HFF-Myc (cell line): ENCODE measurements around the gene SPATA31C1.
A peak's percentile ranks its signal among the peaks of the same experiment; 100 is the strongest.

ENCODE experiments used
- DNase-seq: peaks from one replicate; pipeline ENCODE4 v3.0.0-alpha.2; 2011; ENCODE audit warnings: low read depth; ENCODE audit errors: extremely low read depth
- H3K4me3 ChIP-seq: replicated peaks from 2 replicates; pipeline ENCODE4 v1.5.1; 2011; ENCODE audit warnings: low read depth, mild to moderate bottlenecking, control low read depth, low read length
- CTCF ChIP-seq: IDR thresholded peaks from 2 replicates; pipeline ENCODE4 v1.5.1; 2012; ENCODE audit warnings: mild to moderate bottlenecking, low read depth, low read length, control low read depth; ENCODE audit errors: missing control alignments

The SPATA31C1 gene

GRCh38 chr9:87959916-87960581 lies 42.3 kb downstream of the SPATA31C1 start:
- no peak for DNase-seq
- H3K4me3 ChIP-seq, result no peak overlapping the region
- TF ChIP-seq CTCF, result no peak

- DNase-seq, result no peak
- H3K4me3 ChIP-seq, result no peak overlapping the region
- no peak for TF ChIP-seq CTCF
These were observed 46.0 kb downstream of the SPATA31C1 start for GRCh38 chr9:87963770-87964169.

GRCh38 chr9:87964826-87965225 lies 47.1 kb downstream of the SPATA31C1 start:
- DNase-seq, result no peak
- no peak for TF ChIP-seq CTCF
- no peak overlapping the region for H3K4me3 ChIP-seq

DNA sequence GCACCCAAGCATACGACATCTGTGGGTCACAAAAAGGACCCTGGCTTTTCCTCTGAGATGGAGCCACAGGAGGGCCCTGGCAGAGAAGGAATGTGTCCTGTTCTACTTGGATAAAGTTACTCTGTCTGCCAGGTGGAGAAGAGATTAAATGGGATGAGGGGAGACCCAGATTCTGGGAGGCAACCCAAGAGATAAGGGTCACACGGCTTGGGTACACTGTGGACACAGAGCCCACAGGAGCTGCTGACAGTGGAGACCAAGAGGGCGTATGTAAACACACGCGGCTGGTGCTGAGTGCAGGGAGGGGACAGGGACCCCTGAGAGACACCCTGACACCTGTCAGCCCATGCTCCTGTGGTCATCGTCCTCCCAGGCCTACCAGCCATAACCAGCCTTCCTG lies 50.4 kb downstream of the SPATA31C1 start:
- no peak overlapping the region for H3K4me3 ChIP-seq
- no peak for TF ChIP-seq CTCF
- DNase-seq, result no peak

DNA sequence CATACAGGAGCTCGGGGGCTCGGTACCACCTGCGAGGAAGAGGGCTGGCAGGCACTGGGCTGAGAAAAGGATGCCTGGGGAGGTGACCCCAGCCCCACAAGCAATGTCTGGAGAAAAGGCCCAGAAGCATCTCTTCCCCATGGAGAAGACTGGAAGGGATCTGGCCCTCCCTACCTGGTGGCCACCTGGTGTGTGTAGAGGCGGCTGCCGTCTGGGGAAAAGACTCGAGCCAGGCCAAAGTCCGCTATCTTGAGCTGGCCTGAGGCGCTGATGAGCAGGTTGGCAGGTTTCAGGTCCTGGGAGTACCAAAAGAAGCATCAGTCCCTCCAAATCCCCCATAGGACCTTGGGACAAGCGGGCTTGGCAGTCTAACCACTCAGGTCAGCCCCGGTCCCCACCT lies 52.8 kb downstream of the SPATA31C1 start:
- DNase-seq, result no peak
- H3K4me3 ChIP-seq, result no peak overlapping the region
- TF ChIP-seq CTCF, result no peak

- TF ChIP-seq CTCF, result no peak
- no peak for DNase-seq
- peak overlapping the region; percentile 66 for H3K4me3 ChIP-seq
These were observed 55.4 kb downstream of the SPATA31C1 start for GRCh38 chr9:87973122-87973521.
